A673 (cell line): Measurements from ENCODE around the gene HSF2. TPM values are rescaled to one million over a fixed set of nuclear protein-coding genes. Genes with fewer than 3 reads are reported as not detected.

Experiments
- BruUV-seq: library from RNA; stranded (reverse); fragments of 400-500 nt; replicated peaks from 2 replicates; lab custom pipeline; 2021; lab: Mats Ljungman, UMichigan
- CTCF ChIA-PET: fragments of 300-600 bp; sonication (Branson Sonifier 250); formaldehyde crosslinking; loops from one replicate; lab custom pipeline; 2022; ENCODE audit warnings: antibody characterized with exemption; lab: Charles Lee
- POLR2A ChIA-PET: fragments of 300-600 bp; sonication (Branson Sonifier 250); formaldehyde crosslinking; loops from one replicate; lab custom pipeline; 2022; ENCODE audit warnings: antibody characterized with exemption; ENCODE audit not compliant: low non-redundant PET; lab: Charles Lee
- DNase-seq: peaks from one replicate; pipeline ENCODE4 v3.0.0-alpha.2; 2015; ENCODE audit warnings: low spot score
- H3K27ac ChIP-seq: fragments of 200-600 bp; sonication (generic); 2 replicates; pipeline ENCODE4 v1.5.1; 2016; ENCODE audit warnings: mixed run types, low read depth, mild to moderate bottlenecking, mixed read lengths, antibody characterized with exemption, low read length; ENCODE audit not compliant: poor library complexity, severe bottlenecking
- H3K27me3 ChIP-seq: fragments of 200-600 bp; sonication (generic); replicated peaks from 2 replicates; pipeline ENCODE4 v1.6.1; 2017; ENCODE audit warnings: mixed run types, low read depth, mild to moderate bottlenecking, mixed read lengths, antibody characterized with exemption, low read length; ENCODE audit not compliant: insufficient read depth, poor library complexity
- H3K36me3 ChIP-seq: fragments of 200-600 bp; sonication (generic); 2 replicates; pipeline ENCODE4 v1.6.1; 2016; ENCODE audit warnings: mixed run types, mild to moderate bottlenecking, mixed read lengths, antibody characterized with exemption, low read length; ENCODE audit not compliant: insufficient read depth, poor library complexity, severe bottlenecking
- H3K4me1 ChIP-seq: fragments of 200-600 bp; sonication (generic); 2 replicates; pipeline ENCODE4 v1.6.1; 2017; ENCODE audit warnings: mixed run types, mild to moderate bottlenecking, mixed read lengths, antibody characterized with exemption, low read length; ENCODE audit not compliant: insufficient read depth, poor library complexity, severe bottlenecking
- H3K4me3 ChIP-seq: fragments of 200-600 bp; sonication (generic); 2 replicates; pipeline ENCODE4 v1.5.1; 2016; ENCODE audit warnings: low read depth, mixed run types, mild to moderate bottlenecking, mixed read lengths, low read length; ENCODE audit not compliant: poor library complexity, severe bottlenecking
- H3K9me3 ChIP-seq: fragments of 200-600 bp; sonication (generic); 2 replicates; pipeline ENCODE4 v1.6.1; 2016; ENCODE audit warnings: mixed run types, low read depth, mild to moderate bottlenecking, mixed read lengths, antibody characterized with exemption, low read length; ENCODE audit not compliant: poor library complexity, severe bottlenecking
- EZH2 ChIP-seq: fragments of 200-600 bp; sonication (generic); IDR thresholded peaks from 2 replicates; pipeline ENCODE4 v1.6.1; 2017; ENCODE audit warnings: borderline replicate concordance, low read depth, mild to moderate bottlenecking, mixed read lengths, antibody characterized with exemption, low read length; ENCODE audit not compliant: poor library complexity, severe bottlenecking
- intact Hi-C: fragments of 100-400 bp; cut with micrococcal nuclease; formaldehyde crosslinking; loops from one replicate; pipeline ENCODE4 v1.10.0; 2022; ENCODE audit not compliant: unreplicated experiment
- total RNA-seq: library from RNA; stranded (reverse); gene quantifications from 2 replicates; pipeline ENCODE4 v1.2.3, GENCODE V29; 2021
- TF ChIP-seq, protein P1 (sequence below): fragments of 300-800, 200-600 bp; sonication (generic); conservative IDR thresholded peaks from 2 replicates; pipeline ENCODE4 v1.5.1; 2017; ENCODE audit warnings: low read depth, mild to moderate bottlenecking, antibody characterized with exemption, low read length, moderate library complexity, mixed read lengths

The HSF2 gene
- total RNA-seq, 1 experiment from 2014 or later, result 27.5 TPM

DNA sequence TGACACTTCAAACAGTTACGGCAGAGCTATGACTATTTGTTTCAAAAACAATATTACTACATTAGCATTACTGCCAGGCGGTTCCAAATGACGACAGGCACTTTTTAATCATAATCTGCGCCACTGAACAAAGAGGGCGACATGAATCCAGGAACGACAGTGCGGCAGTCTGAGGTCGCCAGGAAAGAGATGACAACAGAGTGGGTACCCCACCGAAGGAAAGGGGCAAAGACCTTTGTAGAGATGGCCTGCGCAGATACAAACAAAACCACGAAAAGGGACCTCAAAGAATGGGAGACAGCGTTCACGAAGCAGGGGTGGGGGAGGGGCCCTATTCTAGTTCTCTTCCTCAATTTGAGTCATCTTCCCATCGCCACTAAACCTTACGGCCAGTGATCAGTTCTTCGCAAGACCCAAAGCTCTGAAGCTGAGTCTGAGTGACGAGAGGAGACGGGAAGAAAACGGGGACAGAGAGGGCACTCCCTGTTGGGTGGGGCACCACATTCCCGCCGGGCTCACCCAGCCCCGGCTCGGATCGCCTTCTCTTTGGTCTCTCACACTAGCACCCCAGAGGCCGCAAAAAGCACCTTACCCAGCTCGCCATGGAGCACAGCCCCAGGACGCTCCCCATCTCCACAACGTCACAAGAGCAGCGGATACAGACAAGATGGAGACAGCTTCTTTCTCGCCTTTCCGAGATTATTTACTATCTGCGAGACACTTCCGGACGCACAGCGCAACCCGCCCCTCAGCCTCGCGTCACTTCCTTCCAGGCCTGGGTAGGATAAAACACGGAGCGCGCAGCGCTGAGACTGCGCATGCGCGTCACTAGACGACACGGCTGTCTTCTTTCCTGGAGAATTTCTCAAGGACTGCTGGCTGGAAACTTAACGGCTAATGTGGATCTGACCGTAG, 71.9 kb downstream of the HSF2 start, which contains the start of gene SERINC1:
Gene SERINC1 (minus strand): TSS at position 701 of the 915 bp plus-strand sequence. CDS start 70 bp downstream, at position 631.
- TF ChIP-seq, protein P1, sequence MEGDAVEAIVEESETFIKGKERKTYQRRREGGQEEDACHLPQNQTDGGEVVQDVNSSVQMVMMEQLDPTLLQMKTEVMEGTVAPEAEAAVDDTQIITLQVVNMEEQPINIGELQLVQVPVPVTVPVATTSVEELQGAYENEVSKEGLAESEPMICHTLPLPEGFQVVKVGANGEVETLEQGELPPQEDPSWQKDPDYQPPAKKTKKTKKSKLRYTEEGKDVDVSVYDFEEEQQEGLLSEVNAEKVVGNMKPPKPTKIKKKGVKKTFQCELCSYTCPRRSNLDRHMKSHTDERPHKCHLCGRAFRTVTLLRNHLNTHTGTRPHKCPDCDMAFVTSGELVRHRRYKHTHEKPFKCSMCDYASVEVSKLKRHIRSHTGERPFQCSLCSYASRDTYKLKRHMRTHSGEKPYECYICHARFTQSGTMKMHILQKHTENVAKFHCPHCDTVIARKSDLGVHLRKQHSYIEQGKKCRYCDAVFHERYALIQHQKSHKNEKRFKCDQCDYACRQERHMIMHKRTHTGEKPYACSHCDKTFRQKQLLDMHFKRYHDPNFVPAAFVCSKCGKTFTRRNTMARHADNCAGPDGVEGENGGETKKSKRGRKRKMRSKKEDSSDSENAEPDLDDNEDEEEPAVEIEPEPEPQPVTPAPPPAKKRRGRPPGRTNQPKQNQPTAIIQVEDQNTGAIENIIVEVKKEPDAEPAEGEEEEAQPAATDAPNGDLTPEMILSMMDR, result no peak
- CTCF ChIA-PET, result no interaction called here
- DNase-seq, result peak; percentile 97
- BruUV-seq, result TSS peak; percentile 63
- Histone ChIP-seq H3K27me3 (no peaks in the 10 kb centered on the region), H3K36me3 (no peaks in the 10 kb centered on the region), H3K9me3 (no peaks in the 10 kb centered on the region), H3K27ac (peak within 1 kb of the TSS; percentile 74), H3K4me3 (peak within 1 kb of the TSS; percentile 85), H3K4me1 (no peaks in the 10 kb centered on the region)
- POLR2A ChIA-PET, result no interaction called here
- intact Hi-C loops, result no loop called here

DNA sequence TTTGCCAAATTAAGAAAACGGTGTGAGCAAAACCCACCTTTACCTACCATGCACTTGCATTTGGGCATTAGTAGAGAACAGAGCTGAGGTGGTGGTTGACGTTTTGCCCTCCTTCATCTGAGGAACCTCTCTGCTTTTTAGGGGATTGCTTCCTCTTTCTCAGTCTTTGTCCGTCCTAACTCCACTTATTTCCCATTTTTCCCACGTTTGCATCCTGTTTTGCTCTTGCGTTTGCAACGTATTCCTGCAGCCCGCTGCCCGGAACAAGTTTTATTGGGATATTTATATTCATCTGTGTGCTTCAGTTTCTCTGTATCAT, 72.5 kb downstream of the HSF2 start:
- peak overlapping the region; percentile 85 for H3K4me3 ChIP-seq
- peak overlapping the region; percentile 74 for H3K27ac ChIP-seq
- ChIA-PET POLR2A (no interaction called here), CTCF (no interaction called here)
- no peaks in the 10 kb centered on the region for H3K27me3 ChIP-seq
- no TSS peak for BruUV-seq
- no peak for DNase-seq
- TF ChIP-seq, protein P1, result no peak
- no peak for TF ChIP-seq EZH2
- H3K4me1 ChIP-seq, result no peaks in the 10 kb centered on the region
- H3K9me3 ChIP-seq, result no peaks in the 10 kb centered on the region
- intact Hi-C loops, result no loop called here
- no peaks in the 10 kb centered on the region for H3K36me3 ChIP-seq

- H3K9me3 ChIP-seq, result no peaks in the 10 kb centered on the region
Observed at GRCh38 chr6:122476131-122476530, 76.7 kb downstream of the HSF2 start.

More at GRCh38 chr6:122476131-122476530, 76.7 kb downstream of the HSF2 start:
- intact Hi-C loops, result loop anchor here (5.0 kb wide), 1 partner anchor 56 kb away; no protein-coding TSS in a partner anchor
- Histone ChIP-seq H3K4me3 (no peak overlapping the region), H3K27me3 (no peaks in the 10 kb centered on the region), H3K36me3 (no peaks in the 10 kb centered on the region), H3K4me1 (no peaks in the 10 kb centered on the region), H3K27ac (no peak overlapping the region)
- ChIA-PET POLR2A (no interaction called here), CTCF (no interaction called here)
- TF ChIP-seq, protein P1, result peak; percentile 65
- TF ChIP-seq EZH2, result no peak
- no TSS peak for BruUV-seq
- peak; percentile 54 for DNase-seq
